HG03457 (cell line): ENCODE data around the gene BAZ2A.

Source experiments
- ATAC-seq: cut with Tn5 transposase; IDR thresholded peaks from one replicate; pipeline ENCODE4 v1.9.1; 2021; ENCODE audit warnings: moderate number of reproducible peaks; ENCODE audit not compliant: unreplicated experiment

Gene BAZ2A

DNA sequence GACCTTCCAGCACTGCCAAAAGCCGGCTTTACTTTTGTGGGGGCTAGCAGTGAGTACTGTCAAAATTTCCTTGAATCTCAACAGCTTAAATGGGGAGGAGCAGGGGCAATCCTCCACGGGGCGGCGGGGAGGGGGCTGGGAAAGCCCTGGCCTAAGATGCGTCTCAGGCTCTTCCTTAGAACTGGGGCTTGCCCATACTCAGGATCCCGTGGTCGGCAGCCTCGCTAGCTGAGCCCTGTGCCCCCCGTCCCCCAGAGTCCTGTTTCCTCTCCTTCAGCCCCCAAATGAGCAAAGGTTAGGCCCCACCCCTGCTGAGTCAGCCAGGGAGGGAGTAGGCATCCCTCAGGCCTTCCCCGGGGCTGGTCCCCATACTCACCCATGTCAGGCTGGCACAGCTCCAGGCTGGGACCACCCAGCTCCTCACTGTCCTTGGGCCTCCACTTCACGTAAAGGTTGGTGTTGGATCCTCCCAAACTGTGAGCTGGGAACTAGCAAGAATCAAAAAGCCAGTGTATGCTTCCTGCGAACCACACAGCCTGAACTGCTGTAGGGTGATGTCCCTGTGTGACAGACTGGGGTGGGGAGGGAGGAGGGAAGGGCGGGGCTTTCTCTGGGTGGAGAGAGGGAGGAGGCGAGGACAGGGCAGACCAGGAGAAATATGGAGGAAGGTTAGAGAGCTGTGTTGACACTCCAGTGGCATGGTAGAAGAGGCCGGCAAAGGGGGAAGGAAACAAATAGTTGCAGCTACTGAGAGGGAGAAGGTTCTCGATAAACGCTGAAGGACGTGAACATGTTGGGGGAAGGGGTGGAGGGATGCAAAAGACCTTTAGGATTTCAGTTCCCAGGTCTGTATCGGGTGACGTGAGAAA lies 5.9 kb upstream of the BAZ2A start:
- ATAC-seq, result peak; percentile 28

DNA sequence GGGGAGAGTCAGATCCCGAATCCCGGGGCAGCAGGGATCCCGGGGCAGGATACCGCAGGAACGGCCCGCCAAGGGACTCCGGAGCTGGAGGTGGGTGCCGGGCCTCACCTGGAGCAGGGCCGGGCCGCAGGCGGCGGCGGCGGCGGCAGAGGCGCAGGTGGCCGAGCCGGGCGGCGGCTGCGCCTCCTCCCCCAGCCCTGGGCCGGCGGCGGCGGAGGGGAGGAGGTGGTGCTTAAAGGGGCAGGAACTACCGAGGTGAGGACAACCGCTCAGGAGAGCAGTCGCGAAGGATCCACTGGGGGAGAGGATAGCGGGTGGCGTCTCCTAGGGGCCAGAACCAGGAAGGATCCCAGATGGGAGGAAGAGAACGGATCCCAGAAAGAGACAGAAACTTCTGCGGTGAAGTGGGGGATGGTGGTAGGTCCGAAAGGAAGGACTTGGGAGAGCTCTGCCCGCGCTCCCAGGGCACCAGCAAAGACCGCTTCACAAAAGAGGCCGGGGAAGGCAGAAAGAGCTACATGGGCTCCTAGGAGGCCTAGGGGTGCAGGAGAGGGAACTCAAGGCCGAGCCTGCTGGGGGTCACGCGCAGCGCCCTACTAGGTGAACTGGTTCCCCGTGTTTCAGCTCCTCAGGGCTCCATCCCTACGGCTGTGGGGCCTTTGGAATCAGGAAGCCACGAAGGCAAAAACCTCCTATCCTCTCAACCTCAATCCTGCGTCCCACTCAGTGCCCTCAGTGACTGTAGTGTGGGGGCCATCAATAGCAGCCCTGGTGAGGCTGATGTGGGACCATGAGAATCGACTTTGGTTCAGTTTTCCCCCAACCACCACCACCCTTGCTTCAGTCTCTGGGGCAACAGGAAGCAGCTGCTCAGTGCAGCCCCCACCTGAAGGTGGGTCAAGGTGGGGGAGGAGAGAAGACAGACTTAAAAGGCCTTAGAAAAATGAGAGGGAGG lies 5.0 kb upstream of the BAZ2A start:
- no peak for ATAC-seq

DNA sequence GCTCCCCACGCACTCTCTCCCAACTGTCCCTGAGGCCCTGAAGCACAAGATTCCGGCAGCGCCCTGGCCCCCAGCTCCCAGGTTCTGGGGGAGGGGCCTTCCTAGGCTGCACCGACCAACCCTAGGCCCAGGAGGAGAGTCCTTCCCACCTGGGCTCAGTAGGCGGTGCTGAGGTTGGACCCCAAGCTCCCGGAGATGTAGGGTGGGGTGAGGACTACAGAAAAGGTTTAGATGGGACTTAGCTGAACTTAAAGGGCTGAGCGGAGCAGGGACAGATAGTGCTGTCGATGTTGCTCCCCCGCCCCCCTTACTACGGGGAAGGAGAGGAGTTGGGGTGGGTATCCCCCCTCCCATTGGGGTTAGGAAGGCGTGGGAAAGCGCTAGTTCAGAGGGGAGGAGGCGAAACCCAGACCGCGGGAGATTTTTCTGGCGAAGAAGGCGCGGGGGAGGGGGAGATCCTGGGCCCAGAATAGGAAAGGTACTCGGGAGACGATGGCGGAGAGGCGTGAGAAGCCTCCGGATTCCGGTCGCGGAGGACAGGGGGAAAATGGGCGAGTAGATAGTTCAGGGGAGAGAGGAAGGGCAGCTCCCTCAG lies 4.2 kb upstream of the BAZ2A start:
- ATAC-seq, result no peak

DNA sequence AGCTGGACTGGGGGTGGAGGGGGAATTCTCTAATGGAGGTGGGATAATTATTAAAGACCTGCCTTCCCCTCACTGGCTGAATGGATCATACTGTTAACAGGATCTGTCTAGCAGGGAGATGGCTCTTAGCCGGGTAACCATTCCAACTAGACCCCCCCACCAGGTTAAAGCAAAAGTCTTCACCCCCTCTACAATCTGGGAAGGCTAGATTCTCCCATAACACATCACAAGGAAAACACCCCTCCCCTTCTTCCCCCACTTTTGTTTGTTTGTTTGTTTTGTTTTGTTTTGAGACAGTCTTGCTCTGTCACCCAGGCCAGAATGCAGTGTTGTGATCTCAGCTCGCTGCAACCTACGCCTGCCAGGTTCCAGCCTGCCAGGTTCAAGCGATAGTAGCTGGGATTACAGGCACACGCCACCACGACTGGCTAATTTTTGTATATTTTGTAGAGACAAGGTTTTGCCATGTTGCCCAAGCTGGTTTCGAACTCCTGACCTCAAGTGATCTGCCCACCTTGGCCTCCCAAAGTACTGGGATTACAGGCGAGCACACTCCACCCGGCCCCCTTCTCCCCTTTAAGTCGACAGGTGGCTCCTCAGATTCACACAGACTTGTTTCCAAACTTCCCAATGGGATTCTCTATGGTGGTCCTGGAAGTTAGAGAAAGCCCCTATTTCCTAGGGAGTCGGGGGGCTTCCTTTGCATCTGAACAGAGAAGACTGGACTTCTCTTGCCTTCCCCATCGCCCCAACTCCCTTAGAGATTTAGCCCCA lies 3.5 kb upstream of the BAZ2A start:
- ATAC-seq, result no peak

DNA sequence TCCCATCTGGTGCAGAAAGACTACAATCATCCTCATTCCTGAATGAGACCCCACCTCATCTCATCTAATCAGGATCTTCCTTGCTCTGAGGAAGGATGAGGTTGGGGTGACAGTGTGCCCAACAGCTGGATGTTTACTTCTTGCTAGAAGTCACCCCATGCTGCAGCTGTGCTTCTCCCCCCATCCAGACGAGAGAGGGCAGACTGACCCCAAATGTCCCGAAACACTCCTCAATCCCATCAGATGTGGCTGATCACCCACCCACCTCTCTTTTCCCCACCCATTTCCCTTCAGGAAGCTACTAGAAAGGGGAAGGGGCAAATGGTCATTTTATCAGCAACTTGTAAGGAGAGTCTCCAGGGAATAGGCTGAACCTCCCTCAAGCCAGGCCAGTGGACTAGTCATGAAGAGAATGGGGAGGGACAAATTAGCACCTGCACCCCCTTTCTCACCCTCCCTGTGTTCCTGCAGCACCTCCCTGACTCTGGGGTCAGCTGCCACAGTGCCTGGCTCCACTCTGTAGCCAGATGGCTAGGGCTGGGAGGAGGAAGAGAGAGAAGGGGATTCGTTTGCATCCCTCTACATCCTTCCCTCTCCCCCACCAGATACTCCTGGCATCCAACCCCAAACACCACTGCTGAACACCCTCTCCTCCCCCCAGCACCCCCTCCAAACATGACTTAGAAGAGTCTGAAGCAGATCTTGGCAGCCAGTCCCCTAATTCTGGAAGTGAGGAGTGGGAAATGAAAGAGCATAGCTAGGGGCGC lies 2.8 kb upstream of the BAZ2A start:
- ATAC-seq, result no peak

DNA sequence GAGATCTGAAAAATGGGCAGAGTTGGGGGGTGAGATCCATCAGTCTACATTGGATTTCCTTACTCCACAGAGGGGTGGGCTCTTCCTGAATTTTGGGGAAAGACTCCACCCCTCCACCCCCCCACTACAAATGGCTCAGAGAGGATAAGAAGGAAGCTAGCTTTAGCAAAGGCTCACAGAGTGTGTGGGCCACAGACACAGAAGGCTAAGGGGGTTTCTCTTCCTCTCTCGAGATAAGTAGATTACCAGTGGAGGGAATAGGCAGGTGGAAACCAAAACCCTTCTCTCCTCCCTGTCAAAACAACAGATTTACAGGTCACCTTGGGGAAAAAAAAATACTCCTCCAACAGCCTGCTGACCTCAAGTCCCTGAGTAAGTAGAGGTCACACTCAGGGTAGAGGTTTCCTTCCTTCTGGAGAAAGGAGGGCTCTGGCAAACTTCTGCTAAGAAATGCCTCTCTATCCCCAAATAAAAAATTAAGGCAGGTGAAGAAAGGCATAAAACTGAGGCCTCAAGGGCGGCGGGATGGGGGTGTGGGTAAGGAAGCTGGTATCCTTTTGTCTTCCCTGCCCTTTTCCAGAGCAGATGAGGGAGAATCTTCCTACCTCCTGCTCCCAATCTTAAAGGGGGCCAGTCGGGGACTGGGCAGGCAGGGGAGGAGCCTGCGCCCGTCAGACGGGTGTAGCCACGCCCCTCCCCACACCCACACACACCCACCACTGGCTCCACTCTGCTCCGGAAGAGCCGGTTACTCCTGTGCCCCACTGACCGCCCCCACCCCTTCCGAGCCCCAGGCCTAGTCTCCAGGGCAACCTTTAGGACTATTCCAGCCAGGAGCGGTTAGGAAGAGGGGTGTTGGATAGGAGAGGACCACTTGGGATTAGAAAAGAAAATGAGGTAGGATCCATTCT lies 1.9 kb upstream of the BAZ2A start:
- ATAC-seq, result no peak

DNA sequence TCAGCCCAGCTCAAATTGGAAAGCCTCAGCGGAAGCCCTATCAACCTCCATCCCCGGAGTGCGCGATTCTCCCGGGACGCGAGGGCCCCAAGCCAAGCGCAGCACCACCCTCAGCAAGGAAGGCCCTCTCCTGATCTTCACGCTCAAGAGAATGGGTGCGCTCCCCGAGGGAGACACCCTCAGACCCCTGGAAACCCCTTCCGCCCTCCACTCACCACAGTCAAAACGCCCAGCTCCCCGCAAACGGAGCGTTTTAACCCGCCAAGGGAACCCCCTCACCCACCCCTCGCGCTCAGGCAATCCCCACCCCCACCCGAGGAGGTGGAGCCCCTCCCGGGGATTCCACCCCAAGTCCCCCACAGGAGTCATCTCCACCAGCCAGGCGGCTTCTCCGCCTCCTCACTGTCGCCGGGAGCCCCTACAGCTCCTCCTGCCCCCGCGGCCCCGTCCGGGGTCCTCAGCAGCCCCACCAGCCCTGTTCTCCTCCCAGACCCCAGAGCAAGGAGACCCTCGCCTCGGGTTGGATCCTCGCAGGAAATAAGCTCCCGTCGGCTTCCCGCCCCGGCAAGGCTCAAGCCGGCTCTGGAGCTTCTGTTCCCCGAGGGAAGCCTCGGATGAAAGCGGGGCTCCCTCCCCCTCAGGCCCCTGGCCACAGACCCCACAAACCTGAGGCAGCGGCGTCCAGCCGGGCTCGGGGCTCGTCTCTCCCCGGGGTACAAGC lies 507 bp downstream of the BAZ2A start:
- peak; percentile 1 for ATAC-seq

DNA sequence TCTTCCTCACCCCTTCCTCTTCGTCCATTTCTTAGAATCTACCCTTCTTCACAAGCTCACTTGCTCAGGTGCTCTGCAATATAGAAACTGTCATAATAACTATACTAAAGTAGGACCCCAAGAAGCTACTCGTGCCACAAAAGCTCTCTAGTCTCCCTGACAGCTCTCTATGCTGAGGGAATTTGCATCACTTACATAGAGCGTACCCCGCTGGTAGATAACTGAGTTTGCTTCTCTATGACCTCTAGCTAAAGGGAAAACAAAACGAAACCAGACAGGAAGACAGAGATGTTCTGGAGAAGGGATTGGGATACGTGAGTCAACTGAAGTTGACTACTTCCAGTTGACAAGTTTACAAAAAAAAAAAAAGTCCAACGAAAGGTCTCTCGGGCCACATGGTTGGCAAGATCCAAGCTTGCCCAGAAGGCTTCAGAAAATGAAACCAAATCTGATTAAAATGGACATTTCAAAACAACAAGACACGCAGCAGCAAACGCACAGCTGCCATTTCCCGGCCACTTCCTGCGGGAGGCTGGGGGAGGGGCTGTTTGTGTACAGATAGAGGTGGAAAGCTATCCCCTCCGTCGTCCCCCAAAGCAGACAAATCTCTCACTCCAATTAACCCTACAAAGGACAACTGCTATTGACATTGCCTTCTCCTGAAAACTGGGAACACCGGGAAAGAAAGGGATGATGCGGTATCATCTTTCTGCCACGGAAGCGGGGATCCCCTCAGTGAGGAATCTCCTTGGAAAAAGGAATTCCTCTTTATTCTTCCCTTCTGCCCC lies 1.3 kb downstream of the BAZ2A start:
- no peak for ATAC-seq

DNA sequence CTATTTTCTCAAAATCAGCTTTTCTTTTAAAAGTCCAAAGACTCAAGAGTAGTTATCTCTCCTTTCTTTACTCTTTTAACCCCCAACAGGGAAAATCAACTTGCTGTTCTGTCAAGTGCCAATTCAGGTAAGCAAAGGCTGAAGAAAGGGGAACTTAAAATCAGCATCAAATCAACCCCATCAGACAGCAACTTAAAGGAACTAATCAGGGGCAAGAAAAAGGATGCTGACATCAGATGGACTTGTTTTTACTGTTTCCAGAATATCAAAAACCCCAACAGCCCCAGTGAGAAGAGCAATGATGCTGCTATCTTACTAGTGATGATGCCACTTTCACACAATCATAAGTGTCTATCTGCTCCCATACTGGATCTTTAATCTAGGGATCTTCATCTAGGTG lies 3.4 kb downstream of the BAZ2A start:
- no peak for ATAC-seq

DNA sequence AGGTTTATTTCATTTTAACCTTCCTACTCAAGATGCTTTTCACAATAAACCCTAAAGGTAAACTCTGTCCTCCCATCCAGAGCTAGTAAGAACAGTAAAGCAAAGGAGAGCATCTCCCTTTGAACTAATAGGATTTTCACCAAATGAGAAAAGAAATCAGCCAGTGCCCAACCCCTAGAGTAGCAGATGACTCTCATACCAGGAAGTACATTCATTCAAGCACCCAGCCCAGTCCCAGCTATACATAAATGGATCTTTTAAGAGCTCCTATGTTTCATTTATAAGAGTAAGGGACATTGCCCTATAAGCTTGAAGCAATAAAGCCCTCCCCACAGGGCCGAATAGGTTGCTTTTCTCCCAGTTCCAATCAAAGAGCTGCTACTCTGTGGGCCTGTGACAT lies 7.6 kb downstream of the BAZ2A start:
- ATAC-seq, result no peak

DNA sequence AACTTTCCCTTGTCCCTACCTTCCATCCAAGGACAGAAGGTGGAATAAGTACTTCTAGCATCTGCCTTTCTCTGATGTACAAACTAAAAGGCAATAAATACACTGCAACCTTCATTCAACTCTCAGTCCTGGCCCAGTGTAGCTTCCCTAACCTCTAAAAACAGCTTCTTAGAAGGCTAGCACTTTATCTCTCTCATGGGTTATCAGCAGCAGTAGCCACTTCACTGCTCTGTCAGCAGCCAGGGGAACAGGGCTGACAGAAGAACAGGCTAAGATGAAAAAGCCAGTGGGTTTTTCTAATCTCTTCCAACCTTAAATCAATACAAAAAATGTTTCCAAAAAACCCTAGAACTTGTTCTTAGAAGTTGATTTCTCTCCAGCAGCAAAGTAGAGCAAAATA lies 13.2 kb downstream of the BAZ2A start:
- ATAC-seq, result no peak

DNA sequence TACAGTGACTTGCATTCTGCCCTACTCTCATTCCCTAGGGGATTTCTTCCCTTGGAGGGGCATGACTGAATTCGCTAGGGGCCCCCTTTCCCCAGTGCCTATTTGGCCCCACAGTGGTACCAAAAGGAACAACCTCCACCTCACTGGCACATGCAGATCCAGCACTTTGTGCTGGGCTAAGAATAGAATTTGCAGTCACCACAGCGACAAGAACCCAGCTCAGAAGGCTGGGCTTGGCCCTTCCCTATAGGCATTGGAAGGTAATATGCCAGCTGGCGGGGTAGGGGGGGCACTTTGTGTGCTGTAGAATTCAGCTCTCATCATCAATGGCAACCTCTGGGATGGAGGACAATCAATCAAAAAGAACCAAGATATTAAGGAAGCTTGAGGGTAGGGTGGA lies 13.9 kb downstream of the BAZ2A start:
- ATAC-seq, result no peak

DNA sequence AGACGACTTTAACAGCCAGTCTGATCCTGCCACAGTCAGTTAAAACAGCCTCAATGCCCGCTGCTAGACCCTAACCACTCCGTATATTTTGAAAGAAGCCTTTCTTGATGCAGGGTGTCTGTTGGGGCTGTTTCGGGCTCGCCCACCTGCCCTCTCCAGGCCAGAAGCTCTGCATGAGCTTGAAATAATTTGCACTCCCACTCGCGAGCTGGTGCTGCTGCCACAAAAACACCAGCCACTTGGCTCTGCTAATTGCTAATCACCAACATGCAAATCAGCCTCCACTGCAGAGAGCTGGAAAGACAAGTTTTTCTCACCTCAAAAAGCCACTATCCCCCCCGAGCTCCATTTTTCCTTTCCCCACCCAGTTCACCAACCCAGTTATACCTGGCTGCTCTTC lies 15.5 kb downstream of the BAZ2A start:
- ATAC-seq, result no peak

DNA sequence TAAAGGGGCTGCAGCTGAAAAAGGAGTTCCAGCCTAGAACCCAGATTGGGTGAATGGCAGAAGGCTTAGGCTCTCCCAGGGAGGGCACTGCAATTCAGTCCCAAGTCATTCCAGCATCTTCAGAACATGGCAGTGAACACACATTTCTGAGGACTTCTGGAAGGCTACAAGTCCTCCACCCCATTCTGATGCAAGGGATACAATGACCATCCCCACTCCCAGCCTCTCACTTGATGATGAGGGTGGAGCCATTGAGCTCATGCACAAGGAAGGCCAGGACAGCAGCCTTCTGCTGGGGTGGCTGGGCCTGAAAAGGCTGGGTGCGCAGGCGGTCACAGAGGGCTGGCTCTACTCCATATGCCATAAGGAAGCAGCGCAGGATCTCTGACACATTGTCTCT lies 25.8 kb downstream of the BAZ2A start:
- no peak for ATAC-seq

DNA sequence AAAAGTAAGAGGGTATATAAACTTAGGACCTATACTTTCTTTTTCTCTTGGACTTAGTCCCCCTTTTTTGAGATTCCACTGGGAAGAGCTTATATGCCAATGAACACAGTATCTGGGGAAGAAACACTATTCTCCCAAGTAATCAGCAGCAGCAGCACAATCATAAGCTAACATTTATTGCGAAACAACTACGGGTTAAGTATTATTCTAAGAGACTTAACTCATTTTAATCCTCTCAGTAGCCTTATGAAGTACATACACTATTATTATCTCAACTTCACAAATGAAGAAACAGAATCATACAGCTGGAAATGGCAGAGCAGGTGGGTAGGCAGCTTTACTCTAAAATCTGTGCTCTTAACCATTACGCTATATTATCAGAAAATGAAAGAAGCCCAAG lies 27.9 kb downstream of the BAZ2A start:
- ATAC-seq, result no peak

DNA sequence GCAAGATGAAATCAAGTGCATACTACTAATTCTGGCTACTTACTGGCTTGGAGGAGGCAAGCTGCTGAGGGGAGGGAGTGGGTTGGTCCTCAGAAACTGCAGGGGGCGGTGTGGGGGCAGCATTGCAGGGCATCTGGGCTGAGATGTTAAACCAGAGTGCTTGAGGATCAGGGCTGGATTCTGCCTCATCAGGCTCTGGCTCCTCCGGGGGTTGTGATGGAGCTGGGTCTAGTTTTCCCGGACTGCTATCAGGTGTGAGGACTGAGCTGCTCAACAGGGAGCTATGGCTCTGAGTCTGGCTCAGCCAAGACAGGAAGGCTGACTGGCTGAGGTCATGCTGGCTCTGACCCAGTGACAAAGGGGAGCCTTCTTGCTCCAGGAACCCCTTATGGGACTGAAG lies 28.6 kb downstream of the BAZ2A start:
- ATAC-seq, result no peak

DNA sequence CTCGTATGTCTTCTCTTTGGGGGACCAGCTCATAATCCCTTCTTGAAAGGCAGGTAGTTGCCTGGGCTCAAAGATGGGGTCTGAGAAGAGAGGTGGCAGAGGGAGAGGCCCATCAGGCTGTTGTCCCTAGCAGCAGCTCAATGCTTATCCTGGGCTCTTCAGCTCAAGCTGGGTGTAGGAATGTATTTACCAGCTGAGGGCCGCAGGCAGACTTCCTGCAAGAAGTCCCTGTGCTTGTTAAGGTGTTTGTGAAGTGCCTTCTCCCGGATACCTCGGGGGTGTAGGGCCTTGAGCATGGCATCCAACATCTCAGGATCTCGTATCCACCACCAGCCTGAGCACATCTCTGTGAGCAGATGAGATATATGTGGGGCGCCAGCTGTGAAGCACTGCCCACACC lies 29.4 kb downstream of the BAZ2A start:
- no peak for ATAC-seq

DNA sequence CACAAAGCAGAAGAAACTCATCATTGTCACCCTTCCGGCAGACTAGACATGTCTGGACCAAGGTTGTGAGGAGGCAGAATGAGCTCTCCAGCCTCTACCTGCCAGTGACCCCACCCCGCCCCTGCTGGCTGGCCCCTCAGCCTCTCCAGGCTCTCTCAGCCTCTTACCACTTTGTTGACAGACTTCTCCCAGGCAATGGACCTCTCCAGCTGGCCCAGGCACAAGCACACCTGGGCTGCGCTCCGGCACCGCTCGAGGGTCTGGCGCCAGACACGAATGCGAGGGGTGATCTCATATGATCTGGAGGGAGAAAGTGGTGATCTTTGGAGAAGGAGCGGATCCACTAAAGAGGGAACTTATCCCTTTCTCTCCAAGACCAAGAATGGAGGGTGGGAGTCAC lies 30.3 kb downstream of the BAZ2A start:
- ATAC-seq, result no peak
